CD14-positive monocyte (primary cell): ENCODE results near the gene ARHGDIA. TPM values are rescaled to one million over a fixed set of nuclear protein-coding genes. Genes with fewer than 3 reads are reported as not detected.

Experiments used
- DNase-seq, 3 donors: peaks; one replicate each; pipeline ENCODE4 v3.0.0-alpha.2; 2011 to 2022
- H2AFZ ChIP-seq: 2 replicates; pipeline ENCODE4 v1.6.0; 2012; ENCODE audit warnings: mild to moderate bottlenecking, low read depth, low read length, inconsistent platforms; ENCODE audit not compliant: insufficient read depth, poor library complexity, severe bottlenecking
- H3K27ac ChIP-seq, 2 donors: 1 replicate in 1 of 2; 2 replicates in 1 of 2; pipeline ENCODE4 v1.5.1; 2012 to 2013; ENCODE audit warnings: low read length in 2 of 2, control low read depth in 1 of 2, inconsistent platforms in 1 of 2, low read depth in 1 of 2, mild to moderate bottlenecking in 1 of 2
- H3K27me3 ChIP-seq, 2 donors: one replicate each; pipeline versions ENCODE4 v1.6.0 to v1.6.1; 2011 to 2013; ENCODE audit warnings: low read length in 2 of 2; ENCODE audit not compliant: control insufficient read depth in 2 of 2, insufficient read depth in 2 of 2
- H3K36me3 ChIP-seq, 2 donors: replicated peaks in 1 of 2; 1 replicate in 1 of 2; 2 replicates in 1 of 2; pipeline versions ENCODE4 v1.5.1 to v1.6.1; 2012 to 2013; ENCODE audit warnings: low read length in 2 of 2, control low read depth in 1 of 2, inconsistent platforms in 1 of 2, mild to moderate bottlenecking in 1 of 2; ENCODE audit not compliant: insufficient read depth in 2 of 2, control insufficient read depth in 1 of 2
- H3K4me1 ChIP-seq, 2 donors: 1 replicate in 1 of 2; 2 replicates in 1 of 2; pipeline versions ENCODE4 v1.5.1 to v1.6.1; 2012 to 2013; ENCODE audit warnings: low read length in 2 of 2, control low read depth in 1 of 2, inconsistent platforms in 1 of 2, mild to moderate bottlenecking in 1 of 2, moderate library complexity in 1 of 2; ENCODE audit not compliant: insufficient read depth in 2 of 2, control insufficient read depth in 1 of 2
- H3K4me2 ChIP-seq: replicated peaks from 2 replicates; pipeline ENCODE3; 2012; ENCODE audit warnings: low read length, moderate library complexity, mild to moderate bottlenecking; ENCODE audit not compliant: poor library complexity, severe bottlenecking; ENCODE audit errors: extremely low read depth
- H3K4me3 ChIP-seq, 3 experiments: fragments of 200-600 bp in 1 of 3; sonication (generic) in 1 of 3; replicated peaks in 1 of 3; 1 replicate in 2 of 3; 2 replicates in 1 of 3; pipeline ENCODE4 v1.5.1; 2011 to 2013; ENCODE audit warnings: low read length in 3 of 3, mild to moderate bottlenecking in 3 of 3, control low read depth in 2 of 3, low read depth in 2 of 3, inconsistent platforms in 1 of 3, moderate library complexity in 1 of 3
- H3K79me2 ChIP-seq: 2 replicates; pipeline ENCODE4 v1.6.0; 2012; ENCODE audit warnings: mild to moderate bottlenecking, control low read depth, inconsistent platforms, low read length, moderate library complexity; ENCODE audit not compliant: insufficient read depth
- H3K9ac ChIP-seq: 2 replicates; pipeline ENCODE4 v1.6.0; 2017; ENCODE audit warnings: low read length, mild to moderate bottlenecking; ENCODE audit not compliant: insufficient read depth, poor library complexity, severe bottlenecking
- H3K9me3 ChIP-seq, 2 donors: replicated peaks in 1 of 2; 1 replicate in 1 of 2; 2 replicates in 1 of 2; pipeline versions ENCODE4 v1.5.1 to v1.6.1; 2012 to 2013; ENCODE audit warnings: low read length in 2 of 2, control low read depth in 1 of 2; ENCODE audit not compliant: control insufficient read depth in 1 of 2, insufficient read depth in 1 of 2
- H4K20me1 ChIP-seq: 2 replicates; pipeline ENCODE4 v1.6.0; 2012; ENCODE audit warnings: mild to moderate bottlenecking, low read length, control low read depth, moderate library complexity; ENCODE audit not compliant: insufficient read depth
- H3K27ac Mint-ChIP-seq, 7 donors: one replicate each; pipeline ENCODE4 v1.8.0; 2020; ENCODE audit warnings: mild to moderate bottlenecking in 7 of 7, mixed read lengths in 7 of 7, moderate library complexity in 6 of 7, inconsistent platforms in 2 of 7
- H3K27me3 Mint-ChIP-seq, 3 donors: one replicate each; pipeline ENCODE4 v1.8.0; 2021 to 2022; ENCODE audit warnings: low read depth in 3 of 3, mild to moderate bottlenecking in 3 of 3, mixed read lengths in 3 of 3, moderate library complexity in 3 of 3, inconsistent platforms in 1 of 3
- H3K36me3 Mint-ChIP-seq, 2 donors: one replicate each; pipeline ENCODE4 v1.8.0; 2020; ENCODE audit warnings: mixed read lengths in 2 of 2, inconsistent platforms in 1 of 2, mild to moderate bottlenecking in 1 of 2
- H3K4me1 Mint-ChIP-seq: one replicate; pipeline ENCODE4 v1.8.0; 2020; ENCODE audit warnings: mild to moderate bottlenecking, mixed read lengths
- H3K4me3 Mint-ChIP-seq, 2 donors: one replicate each; pipeline ENCODE4 v1.8.0; 2020; ENCODE audit warnings: mild to moderate bottlenecking in 2 of 2, mixed read lengths in 2 of 2, moderate library complexity in 1 of 2
- H3K9me3 Mint-ChIP-seq, 7 donors: one replicate each; pipeline ENCODE4 v1.8.0; 2020 to 2022; ENCODE audit warnings: mixed read lengths in 7 of 7, mild to moderate bottlenecking in 6 of 7, moderate library complexity in 6 of 7, inconsistent platforms in 2 of 7
- CTCF ChIP-seq: fragments of 200-600 bp; IDR thresholded peaks from one replicate; pipeline ENCODE4 v1.8.0; 2022; ENCODE audit warnings: antibody characterized with exemption, mild to moderate bottlenecking
- WGBS: methylation state at CpG from one replicate; pipeline ENCODE4 v1.1.5; 2013; ENCODE audit warnings: missing lambda C conversion rate; ENCODE audit not compliant: insufficient coverage; 5-methylcytosine and 5-hydroxymethylcytosine counted together
- intact Hi-C, 2 donors: fragments of 100-400 bp; cut with micrococcal nuclease; formaldehyde crosslinking; loops; one replicate each; pipeline versions ENCODE4 v1.15.0 to v1.15.1; 2023
- polyA plus RNA-seq, 3 donors: library from polyadenylated mRNA; depleted of rRNA in 1 of 3; unstranded in 2 of 3; stranded (reverse) in 1 of 3; fragments of 300-500 nt in 2 of 3; fragments of >200 nt in 1 of 3; fragmentation: Illumina TruSeq in 2 of 3; gene quantifications; 1 replicate in 2 of 3; 2 replicates in 1 of 3; pipeline ENCODE4 v1.2.3, GENCODE V29; 2012 to 2021

Gene ARHGDIA
- polyA plus RNA-seq, 3 donors: 86.3 to 477 (median 97.2) TPM

GRCh38 chr17:81904600-81905423, 33.7 kb upstream of the ARHGDIA start:
- H3K9me3 Mint-ChIP-seq: peaks cover 0 to 12% (median 0%) of the 10 kb centered on the region in 7 donors
- H3K4me3 Mint-ChIP-seq: no peak overlapping the region
- peaks cover 3 to 20% of the 10 kb centered on the region in 2 donors for H3K27me3 ChIP-seq
- H3K27ac Mint-ChIP-seq: no peak overlapping the region
- H3K9me3 ChIP-seq: no peaks in the 10 kb centered on the region
- no peak overlapping the region for H3K27ac ChIP-seq
- peaks cover 19 to 33% (median 21%) of the 10 kb centered on the region in 3 donors for H3K27me3 Mint-ChIP-seq
- H3K36me3 ChIP-seq: peaks cover 24 to 40% of the 10 kb centered on the region in 2 donors
- peaks cover 4% of the 10 kb centered on the region for H3K4me1 Mint-ChIP-seq
- no peak for TF ChIP-seq CTCF
- no peak for DNase-seq
- WGBS: 93% methylated on average over 20 of the region's 28 CpGs
- H3K9ac ChIP-seq: no peak overlapping the region
- intact Hi-C loops: no loop called here
- H3K4me2 ChIP-seq: no peak overlapping the region
- H3K79me2 ChIP-seq: peaks cover 5% of the 10 kb centered on the region
- H2AFZ ChIP-seq: no peak overlapping the region
- H3K36me3 Mint-ChIP-seq: peaks cover 44 to 63% of the 10 kb centered on the region in 2 donors
- peaks cover 0 to 12% of the 10 kb centered on the region in 2 donors for H3K4me1 ChIP-seq
- H3K4me3 ChIP-seq: no peak overlapping the region
- H4K20me1 ChIP-seq: peaks cover 13% of the 10 kb centered on the region

GRCh38 chr17:81903896-81904599, 32.9 kb upstream of the ARHGDIA start:
- H3K27ac Mint-ChIP-seq: no peak overlapping the region
- peaks cover 19 to 33% (median 21%) of the 10 kb centered on the region in 3 donors for H3K27me3 Mint-ChIP-seq
- 98% methylated on average over 24 of the region's 24 CpGs for WGBS
- Histone ChIP-seq H3K4me3 (no peak overlapping the region), H3K79me2 (no peaks in the 10 kb centered on the region), H3K9ac (no peak overlapping the region), H3K36me3 (peaks cover 32 to 48% of the 10 kb centered on the region in 2 donors), H3K27me3 (peaks cover 3 to 20% of the 10 kb centered on the region in 2 donors), H4K20me1 (peaks cover 16% of the 10 kb centered on the region), H3K27ac (no peak overlapping the region), H3K9me3 (no peaks in the 10 kb centered on the region), H2AFZ (no peak overlapping the region), H3K4me2 (no peak overlapping the region), H3K4me1 (peaks cover 0 to 12% of the 10 kb centered on the region in 2 donors)
- peaks cover 2% of the 10 kb centered on the region for H3K4me1 Mint-ChIP-seq
- no peak for TF ChIP-seq CTCF
- intact Hi-C loops: no loop called here
- peaks cover 48 to 64% of the 10 kb centered on the region in 2 donors for H3K36me3 Mint-ChIP-seq
- peaks cover 0 to 12% (median 0%) of the 10 kb centered on the region in 7 donors for H3K9me3 Mint-ChIP-seq
- no peak overlapping the region for H3K4me3 Mint-ChIP-seq
- no peak for DNase-seq
